Uterus (tissue), 4 donors: ENCODE data around the gene TACSTD2. TPM values are rescaled to one million over a fixed set of nuclear protein-coding genes. Genes with fewer than 3 reads are reported as not detected.

ENCODE experiments used
- DNase-seq, 2 donors: peaks; one replicate each; pipeline ENCODE4 v3.0.0-alpha.2; 2019 to 2020
- H3K27ac ChIP-seq, 2 donors: fragments of 200-600 bp; sonication (generic); 1 replicate in 1 of 2; 2 replicates in 1 of 2; pipeline ENCODE4 v1.5.1; 2016 to 2018
- H3K27me3 ChIP-seq, 2 donors: fragments of 200-600 bp; sonication (generic); one replicate each; pipeline ENCODE4 v1.5.1; 2018 to 2019; ENCODE audit warnings: control low read depth in 1 of 2
- H3K36me3 ChIP-seq, 2 donors: fragments of 200-600 bp; sonication (generic); one replicate each; pipeline ENCODE4 v1.5.1; 2019; ENCODE audit warnings: control low read depth in 1 of 2
- H3K4me1 ChIP-seq, 2 donors: fragments of 200-600 bp; sonication (generic); one replicate each; pipeline ENCODE4 v1.5.1; 2018 to 2019; ENCODE audit warnings: control low read depth in 1 of 2
- H3K4me3 ChIP-seq, 2 donors: fragments of 200-600 bp; sonication (generic); 1 replicate in 1 of 2; 2 replicates in 1 of 2; pipeline ENCODE4 v1.5.1; 2018 to 2019; ENCODE audit warnings: mild to moderate bottlenecking in 1 of 2
- H3K9me3 ChIP-seq, 2 donors: fragments of 200-600 bp; sonication (generic); one replicate each; pipeline ENCODE4 v1.5.1; 2019; ENCODE audit warnings: control low read depth in 1 of 2
- CTCF ChIP-seq, 4 experiments: fragments of 200-600 bp in 2 of 4; fragments of 450-650 bp in 2 of 4; sonication (generic) in 2 of 4; IDR thresholded peaks; one replicate each; pipeline ENCODE4 v1.5.1; 2016 to 2019; ENCODE audit warnings: antibody characterized with exemption in 4 of 4, mild to moderate bottlenecking in 2 of 4, moderate library complexity in 1 of 4
- POLR2A ChIP-seq, 2 donors: fragments of 450-650 bp; IDR thresholded peaks; one replicate each; pipeline ENCODE4 v1.6.1; 2016; ENCODE audit warnings: antibody characterized with exemption in 2 of 2, mild to moderate bottlenecking in 1 of 2, moderate library complexity in 1 of 2
- intact Hi-C: fragments of 100-400 bp; cut with DNase I; formaldehyde crosslinking; loops from one replicate; pipeline ENCODE4 v1.15.1; 2023; ENCODE audit warnings: low total_unique reads
- total RNA-seq, 4 donors: library from RNA; depleted of rRNA in 3 of 4; stranded (reverse); fragments of >200 nt in 3 of 4; gene quantifications; one replicate each; pipeline versions ENCODE4 v1.1.0 to v1.2.4, GENCODE V29; 2014 to 2023
- donor health status: DM: yes; HTN: yes; CAD: no.

Gene TACSTD2
- total RNA-seq, 4 donors from 2014 or later, result 0.26 to 24.8 (median 0.73) TPM; not detected in 1

- no peak for DNase-seq
Observed at GRCh38 chr1:58572690-58573089, 4.4 kb downstream of the TACSTD2 start.

GRCh38 chr1:58571616-58572015, 5.4 kb downstream of the TACSTD2 start:
- Histone ChIP-seq H3K27ac (no peak overlapping the region), H3K4me3 (no peak overlapping the region), H3K4me1 (peaks cover 0 to 4% of the 10 kb centered on the region in 2 donors), H3K36me3 (no peaks in the 10 kb centered on the region), H3K27me3 (no peaks in the 10 kb centered on the region), H3K9me3 (no peaks in the 10 kb centered on the region)
- no peak for DNase-seq
- no peak for TF ChIP-seq CTCF (IDR thresholded peaks at IDR 0.05)
- TF ChIP-seq POLR2A (IDR thresholded peaks at IDR 0.05), result no peak
- intact Hi-C loops, result no loop called here

More at GRCh38 chr1:58572690-58573089, 4.4 kb downstream of the TACSTD2 start:
- TF ChIP-seq POLR2A (IDR thresholded peaks at IDR 0.05), result no peak
- TF ChIP-seq CTCF (IDR thresholded peaks at IDR 0.05), result no peak
- H3K9me3 ChIP-seq, result no peaks in the 10 kb centered on the region
- no peaks in the 10 kb centered on the region for H3K36me3 ChIP-seq
- intact Hi-C loops, result no loop called here
- no peak overlapping the region for H3K27ac ChIP-seq
- H3K4me3 ChIP-seq, result no peak overlapping the region
- H3K4me1 ChIP-seq, result peaks cover 0 to 7% of the 10 kb centered on the region in 2 donors
- peaks cover 0 to 2% of the 10 kb centered on the region in 2 donors for H3K27me3 ChIP-seq

- H3K27me3 ChIP-seq, result no peaks in the 10 kb centered on the region
- no peaks in the 10 kb centered on the region for H3K36me3 ChIP-seq
- intact Hi-C loops, result no loop called here
- no peak overlapping the region for H3K27ac ChIP-seq
- no peak overlapping the region for H3K4me3 ChIP-seq
- no peak for DNase-seq
- H3K9me3 ChIP-seq, result no peaks in the 10 kb centered on the region
- H3K4me1 ChIP-seq, result no peaks in the 10 kb centered on the region
- TF ChIP-seq POLR2A (IDR thresholded peaks at IDR 0.05), result no peak
- no peak for TF ChIP-seq CTCF (IDR thresholded peaks at IDR 0.05)
Observed at GRCh38 chr1:58570817-58571216, 6.2 kb downstream of the TACSTD2 start.

GRCh38 chr1:58570094-58570493, 7.0 kb downstream of the TACSTD2 start:
- H3K27ac ChIP-seq, result no peak overlapping the region
- intact Hi-C loops, result no loop called here
- no peak overlapping the region for H3K4me3 ChIP-seq
- no peaks in the 10 kb centered on the region for H3K27me3 ChIP-seq
- TF ChIP-seq POLR2A (IDR thresholded peaks at IDR 0.05) (no peak), CTCF (IDR thresholded peaks at IDR 0.05) (no peak)
- no peaks in the 10 kb centered on the region for H3K4me1 ChIP-seq
- H3K9me3 ChIP-seq, result no peaks in the 10 kb centered on the region
- no peak for DNase-seq
- no peaks in the 10 kb centered on the region for H3K36me3 ChIP-seq

- no peak for TF ChIP-seq CTCF (IDR thresholded peaks at IDR 0.05)
- TF ChIP-seq POLR2A (IDR thresholded peaks at IDR 0.05), result no peak
- no peaks in the 10 kb centered on the region for H3K9me3 ChIP-seq
- H3K4me3 ChIP-seq, result no peak overlapping the region
- H3K4me1 ChIP-seq, result no peaks in the 10 kb centered on the region
- no peak for DNase-seq
- no peaks in the 10 kb centered on the region for H3K36me3 ChIP-seq
- intact Hi-C loops, result no loop called here
- no peaks in the 10 kb centered on the region for H3K27me3 ChIP-seq
- H3K27ac ChIP-seq, result no peak overlapping the region
Observed at GRCh38 chr1:58568911-58569310, 8.1 kb downstream of the TACSTD2 start.
